NCI-H2171 (cell line): ENCODE results near the gene NOX3.
"Not testable (repeated sequence)": the region's sequence is repeated elsewhere in the genome, so short reads cannot be mapped to it uniquely, and the experiment has no call there.

Experiments
- DNase-seq: peaks from one replicate; lab custom pipeline; 2025; lab: John Stamatoyannopoulos, UW

NOX3 gene, protein sequence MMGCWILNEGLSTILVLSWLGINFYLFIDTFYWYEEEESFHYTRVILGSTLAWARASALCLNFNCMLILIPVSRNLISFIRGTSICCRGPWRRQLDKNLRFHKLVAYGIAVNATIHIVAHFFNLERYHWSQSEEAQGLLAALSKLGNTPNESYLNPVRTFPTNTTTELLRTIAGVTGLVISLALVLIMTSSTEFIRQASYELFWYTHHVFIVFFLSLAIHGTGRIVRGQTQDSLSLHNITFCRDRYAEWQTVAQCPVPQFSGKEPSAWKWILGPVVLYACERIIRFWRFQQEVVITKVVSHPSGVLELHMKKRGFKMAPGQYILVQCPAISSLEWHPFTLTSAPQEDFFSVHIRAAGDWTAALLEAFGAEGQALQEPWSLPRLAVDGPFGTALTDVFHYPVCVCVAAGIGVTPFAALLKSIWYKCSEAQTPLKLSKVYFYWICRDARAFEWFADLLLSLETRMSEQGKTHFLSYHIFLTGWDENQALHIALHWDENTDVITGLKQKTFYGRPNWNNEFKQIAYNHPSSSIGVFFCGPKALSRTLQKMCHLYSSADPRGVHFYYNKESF

GRCh38 chr6:155455766-155456165, at the start of gene NOX3:
Gene NOX3, minus strand, starts transcription at chr6:155455839. Its CDS starts 39 bp downstream, at chr6:155455800.
- no peak for DNase-seq

DNA sequence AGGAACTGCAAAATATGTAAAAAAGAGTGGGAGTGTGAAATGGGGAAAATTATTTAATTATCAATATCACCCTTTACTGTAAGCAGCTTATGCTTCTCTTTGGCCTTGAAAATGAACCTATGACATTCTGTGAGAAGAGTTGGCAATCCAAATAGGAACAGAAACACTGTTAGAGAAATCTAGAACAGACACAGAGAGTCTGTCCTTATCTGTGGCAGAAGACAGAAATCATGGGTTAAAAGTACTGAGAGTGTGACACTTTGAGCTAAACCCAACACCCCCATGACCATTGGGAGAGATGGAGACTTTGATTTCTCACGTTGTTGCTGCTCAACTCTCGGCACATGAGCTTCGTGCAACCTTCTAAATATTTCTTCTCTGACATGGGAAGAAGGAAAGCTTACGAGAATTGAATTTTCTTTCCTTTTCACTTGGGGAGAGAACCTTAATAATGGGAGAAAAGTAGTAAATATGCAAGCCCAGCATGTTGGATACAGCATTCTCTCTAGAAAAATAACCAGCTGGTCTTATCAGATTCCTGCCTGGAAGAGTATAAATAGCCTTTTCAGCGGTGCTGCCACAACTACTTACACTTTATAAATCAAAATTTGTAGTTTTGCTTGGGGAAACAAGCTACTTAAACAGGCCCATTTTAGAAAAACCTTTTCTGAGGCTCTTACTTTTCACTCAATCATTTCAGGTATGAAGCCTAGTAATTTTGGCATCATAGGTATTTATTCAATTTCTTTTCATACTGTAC, 49.4 kb upstream of the NOX3 start:
- no peak for DNase-seq

DNA sequence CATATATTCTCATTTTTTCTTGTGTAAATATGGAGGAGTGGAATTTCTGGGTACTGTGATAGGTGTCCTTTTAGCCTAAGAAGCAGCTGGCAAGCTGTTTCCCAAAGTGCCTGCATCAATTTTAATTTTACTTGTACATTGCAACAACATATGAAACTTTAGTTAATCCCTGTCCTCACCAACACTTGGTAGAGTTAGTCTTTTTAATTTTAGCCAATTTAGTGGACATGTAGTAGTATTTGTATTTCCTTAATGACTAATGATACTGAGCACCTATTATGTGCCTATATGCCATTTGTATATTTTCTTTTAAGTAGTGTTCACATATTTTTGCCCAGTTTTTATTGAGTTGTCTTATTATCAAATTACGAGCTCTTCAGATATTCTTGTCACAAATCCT, 46.8 kb upstream of the NOX3 start:
- DNase-seq: no peak

GRCh38 chr6:155499574-155499973, 43.9 kb upstream of the NOX3 start:
- no peak for DNase-seq

DNA sequence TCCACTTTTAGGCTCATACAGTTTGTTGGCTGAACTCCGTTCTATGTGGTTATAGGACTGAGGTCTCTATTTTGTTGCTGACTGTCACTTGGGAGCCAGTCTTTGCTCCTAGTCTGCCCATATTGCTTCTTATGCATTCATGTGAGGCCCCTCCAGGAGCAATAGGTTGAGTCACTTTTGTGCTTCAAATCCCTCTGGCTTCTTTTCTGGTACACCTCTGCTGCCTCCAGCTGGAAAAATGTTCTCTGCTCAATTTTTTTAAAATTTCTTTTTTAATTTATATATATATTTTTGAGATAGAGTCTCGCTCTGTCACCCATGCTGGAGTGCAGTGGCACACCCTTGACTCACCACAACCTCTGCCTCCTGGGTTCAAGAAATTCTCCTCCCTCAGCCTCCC, 42.7 kb upstream of the NOX3 start:
- DNase-seq: no peak

DNA sequence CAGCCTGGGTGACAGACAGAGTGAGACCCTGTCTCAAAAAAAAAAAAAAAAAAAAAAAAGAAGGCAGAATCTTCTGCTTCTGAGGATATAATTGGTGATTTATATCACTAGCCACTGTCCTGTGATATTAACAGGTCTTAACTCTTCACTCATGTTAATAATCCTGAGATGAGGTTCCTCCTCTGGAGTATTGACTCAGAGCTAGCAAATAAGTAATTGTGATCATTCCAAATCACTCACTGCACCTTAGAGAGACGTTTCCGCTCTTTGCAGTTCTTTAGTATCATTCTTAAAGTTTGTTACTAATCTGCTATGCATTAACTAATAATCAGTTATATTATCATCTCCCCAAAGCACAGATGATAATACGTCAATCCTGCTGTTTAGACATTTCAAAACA, 41.6 kb upstream of the NOX3 start:
- no peak for DNase-seq

DNA sequence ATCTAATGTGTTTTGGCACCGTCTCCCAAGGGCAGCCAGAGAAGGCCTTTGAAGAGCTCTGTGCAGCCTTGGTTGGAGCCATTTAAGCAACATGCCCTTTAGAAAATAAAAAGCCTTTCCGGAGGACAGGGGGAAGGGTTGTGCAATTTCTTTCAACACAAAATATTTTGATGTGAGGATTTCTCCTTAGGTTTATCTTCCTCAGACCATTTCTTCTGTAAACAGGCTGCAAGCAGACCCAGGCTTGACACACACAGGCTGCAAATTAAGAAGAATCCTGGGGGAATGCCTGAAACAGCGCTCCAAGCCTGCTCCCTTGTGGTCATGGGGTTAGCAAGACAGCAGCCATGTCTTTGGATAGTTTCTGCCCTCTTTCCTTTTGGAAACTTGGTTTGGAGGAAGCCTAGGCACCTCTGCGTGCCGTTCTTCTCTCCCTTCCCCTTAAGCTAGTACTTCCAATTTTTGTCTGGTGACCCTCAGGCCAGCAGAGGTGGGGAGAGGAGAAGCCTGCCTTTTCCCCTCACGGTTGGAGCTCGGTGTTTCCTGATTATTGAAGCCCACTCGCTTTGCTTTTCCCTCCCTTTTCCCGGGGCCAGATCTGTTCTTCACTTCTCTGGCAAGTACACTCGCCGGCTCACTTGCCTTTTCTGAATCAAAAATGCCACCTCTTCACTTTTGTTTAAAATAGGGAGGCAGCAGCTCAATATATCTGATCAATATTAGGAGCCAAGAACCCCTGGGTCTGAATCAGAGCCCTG, 39.6 kb upstream of the NOX3 start:
- DNase-seq: no peak

DNA sequence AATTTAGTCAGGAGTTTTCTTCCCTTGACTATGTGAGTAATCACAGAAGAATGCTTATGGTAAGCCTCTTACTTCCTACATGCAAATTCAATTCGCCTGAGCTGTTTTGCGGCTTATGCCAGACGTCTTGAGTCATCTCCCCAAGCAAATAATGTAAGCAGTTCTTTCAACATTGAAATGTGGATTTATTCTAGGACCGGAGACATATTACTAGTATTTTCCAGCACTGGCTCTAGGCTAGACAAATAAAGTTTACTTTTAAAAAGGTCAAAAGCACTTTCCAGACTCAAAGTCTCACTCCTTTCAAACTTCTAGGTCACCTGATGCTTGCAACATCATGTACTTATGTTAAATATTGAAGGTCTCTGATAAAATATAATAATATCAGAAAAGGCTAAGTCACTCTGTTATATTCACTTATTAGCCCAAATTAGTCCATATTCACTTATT, 38.1 kb upstream of the NOX3 start:
- no peak for DNase-seq

GRCh38 chr6:155493026-155493693, 37.5 kb upstream of the NOX3 start:
- no peak for DNase-seq

DNA sequence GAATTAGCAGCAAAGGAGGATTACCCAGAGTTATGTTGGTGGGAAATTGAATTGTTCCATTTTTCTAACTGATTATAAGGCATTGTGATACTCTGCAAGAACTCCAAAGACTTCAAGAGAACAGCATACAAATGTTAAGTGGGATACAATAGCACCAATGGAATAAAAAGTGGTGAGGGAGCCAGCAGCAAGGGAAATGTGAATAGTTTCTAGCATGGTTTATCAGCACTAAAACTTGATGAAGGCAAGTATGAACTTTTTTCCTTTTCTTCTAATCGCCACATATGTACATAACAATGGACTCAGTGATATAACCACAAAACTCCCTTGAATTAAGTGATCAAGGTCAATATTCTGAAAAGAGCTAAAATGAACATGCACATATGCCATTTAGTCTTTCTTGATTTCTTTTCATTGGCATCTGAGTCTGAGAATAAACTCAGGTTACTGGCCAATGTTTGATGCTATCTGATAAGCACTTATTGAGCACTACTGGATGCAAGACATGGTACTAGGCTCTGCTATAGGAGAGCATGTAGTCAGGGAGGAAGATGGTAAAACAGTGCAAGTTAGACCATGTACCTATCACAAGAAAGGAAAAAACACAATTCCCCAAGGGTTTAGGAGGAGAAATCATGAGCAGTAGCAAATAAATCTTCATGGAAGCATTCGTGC, 36.6 kb upstream of the NOX3 start:
- no peak for DNase-seq

DNA sequence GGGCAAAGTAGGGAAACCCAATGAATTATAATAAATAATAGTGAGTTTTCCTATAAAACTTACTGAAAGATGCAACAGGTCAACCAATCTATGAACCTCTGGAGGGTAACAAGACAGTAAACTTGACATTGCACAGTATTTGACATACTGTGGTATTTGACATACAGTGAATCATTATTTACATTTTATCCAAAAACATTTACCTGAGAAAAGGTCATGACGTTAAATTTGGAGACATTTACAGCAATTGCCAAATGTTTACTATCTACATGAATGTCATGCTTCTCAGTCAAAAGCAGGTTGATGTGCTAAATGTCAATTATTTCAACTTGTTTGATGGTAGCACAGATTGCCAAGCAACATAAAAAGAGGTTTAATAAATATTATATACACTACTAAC, 35.8 kb upstream of the NOX3 start:
- DNase-seq: no peak

DNA sequence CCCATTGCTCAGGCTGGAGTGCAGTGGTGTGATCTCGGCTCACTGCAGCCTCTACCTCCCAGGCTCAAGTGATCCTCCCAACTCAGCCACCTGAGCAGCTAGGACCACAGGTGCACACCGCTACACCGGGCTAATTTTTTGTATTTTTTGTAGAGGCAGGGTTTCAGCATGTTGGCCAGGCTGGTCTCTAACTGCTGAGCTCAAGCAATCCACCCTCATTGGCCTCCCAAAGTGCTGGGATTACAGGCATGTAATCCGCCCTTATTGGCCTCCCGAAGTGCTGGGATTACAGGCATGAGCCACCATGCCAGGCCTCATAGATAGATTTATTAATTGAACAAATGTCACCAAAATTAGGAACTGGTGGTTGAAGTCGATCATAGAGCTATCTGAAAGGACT, 32.6 kb upstream of the NOX3 start:
- DNase-seq: not testable (repeated sequence)

DNA sequence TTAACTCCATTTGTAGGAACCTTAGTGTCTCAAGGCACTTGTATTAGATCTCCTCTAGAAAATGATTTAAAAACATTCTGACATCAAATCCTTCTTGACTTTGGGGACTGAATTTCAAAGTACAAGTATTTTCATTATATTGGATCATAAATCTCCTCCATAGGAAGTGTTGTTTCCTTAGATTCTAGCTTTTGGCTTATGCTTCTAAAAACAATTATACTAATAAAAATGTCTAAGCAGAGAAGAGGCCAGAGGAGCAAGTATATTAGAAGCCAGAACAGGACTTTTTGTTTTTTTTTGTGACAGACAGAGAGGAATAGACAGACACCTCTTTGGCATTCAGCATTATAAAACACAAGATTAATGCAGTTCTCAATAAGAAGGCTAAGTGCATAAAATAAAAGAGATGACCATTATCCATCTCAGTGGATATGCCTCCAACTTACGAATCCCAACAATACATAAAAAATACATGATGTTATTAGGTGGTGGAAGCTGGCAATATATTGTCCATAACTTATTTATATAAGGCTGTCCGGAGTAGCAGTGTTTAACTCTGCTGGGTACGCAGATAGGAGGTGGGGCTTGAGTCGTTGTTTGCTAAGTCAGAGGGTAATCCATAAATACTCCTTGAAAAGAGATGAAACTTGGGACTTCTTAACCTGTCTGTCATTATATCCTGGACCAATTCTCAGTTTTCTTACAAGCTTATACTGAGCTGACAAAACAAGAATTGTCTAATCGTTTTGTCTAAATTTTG, 31.9 kb upstream of the NOX3 start:
- DNase-seq: no peak

DNA sequence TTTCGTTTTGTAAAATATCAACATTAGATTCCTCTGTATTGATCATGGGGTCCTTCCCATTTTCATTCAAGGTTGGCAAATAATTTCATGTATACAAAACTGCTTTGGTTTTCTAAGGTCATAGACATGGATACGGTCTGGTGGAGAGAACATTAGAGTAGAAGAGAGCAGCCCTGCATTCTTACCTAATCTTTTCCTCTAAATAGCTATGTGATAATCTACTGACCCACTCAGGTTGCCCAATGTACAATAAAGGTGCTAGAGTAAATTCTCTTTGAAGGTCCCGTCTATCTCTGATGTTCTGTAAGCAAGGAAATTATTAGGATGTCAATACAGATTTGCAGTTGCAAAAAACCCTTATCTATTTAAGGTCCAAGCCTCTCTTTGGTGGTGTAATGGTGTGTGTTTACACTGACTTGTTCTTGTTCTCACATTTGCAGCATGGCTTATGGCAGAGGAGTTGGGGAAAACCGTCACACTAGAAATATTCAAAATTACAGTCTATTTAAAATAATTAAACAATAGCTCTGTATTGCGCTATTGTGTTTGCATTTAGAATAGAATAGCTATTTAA, 31.2 kb upstream of the NOX3 start:
- DNase-seq: no peak

GRCh38 chr6:155485756-155486155, 30.1 kb upstream of the NOX3 start:
- DNase-seq: no peak

DNA sequence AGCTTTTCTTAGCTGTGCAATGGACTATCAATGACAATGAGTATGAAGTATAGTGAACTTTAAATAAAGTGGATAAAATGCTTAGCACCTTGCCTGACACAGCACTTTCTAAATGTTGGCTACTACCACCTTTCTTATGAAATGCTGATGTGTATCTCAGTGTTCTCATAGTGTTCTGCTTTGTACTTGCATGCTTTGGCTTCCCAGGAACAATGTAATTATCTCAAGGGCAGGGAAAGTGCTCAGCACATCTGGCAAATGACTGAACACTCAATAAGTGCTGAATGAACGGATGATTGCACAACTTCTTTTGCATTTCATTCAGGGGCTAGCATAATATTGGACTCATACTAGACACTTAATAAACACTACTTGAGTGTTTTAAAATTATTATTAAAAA, 28.2 kb upstream of the NOX3 start:
- no peak for DNase-seq

DNA sequence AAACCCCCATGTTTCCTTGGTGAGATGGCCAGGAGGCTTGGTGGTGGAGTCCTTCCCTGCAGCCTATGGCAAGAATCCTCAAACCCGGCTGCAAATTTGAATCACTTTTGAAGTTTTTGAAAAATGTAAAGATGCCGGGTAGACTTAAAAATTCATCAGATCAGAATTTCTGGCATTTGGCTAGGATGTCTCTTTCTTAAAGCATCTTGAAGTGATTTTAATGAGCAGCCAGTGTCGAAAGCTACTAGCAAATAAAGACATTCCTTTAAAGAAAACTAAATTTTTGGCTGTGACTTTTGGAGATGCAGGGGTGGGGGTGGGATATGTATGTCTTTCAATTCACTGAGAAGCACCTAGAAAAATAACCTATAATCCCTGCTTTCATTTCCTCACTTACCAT, 25.6 kb upstream of the NOX3 start:
- DNase-seq: no peak

- DNase-seq: no peak
Measured at GRCh38 chr6:155473741-155474140, 18.1 kb upstream of the NOX3 start.

GRCh38 chr6:155472886-155473285, 17.2 kb upstream of the NOX3 start:
- DNase-seq: no peak

DNA sequence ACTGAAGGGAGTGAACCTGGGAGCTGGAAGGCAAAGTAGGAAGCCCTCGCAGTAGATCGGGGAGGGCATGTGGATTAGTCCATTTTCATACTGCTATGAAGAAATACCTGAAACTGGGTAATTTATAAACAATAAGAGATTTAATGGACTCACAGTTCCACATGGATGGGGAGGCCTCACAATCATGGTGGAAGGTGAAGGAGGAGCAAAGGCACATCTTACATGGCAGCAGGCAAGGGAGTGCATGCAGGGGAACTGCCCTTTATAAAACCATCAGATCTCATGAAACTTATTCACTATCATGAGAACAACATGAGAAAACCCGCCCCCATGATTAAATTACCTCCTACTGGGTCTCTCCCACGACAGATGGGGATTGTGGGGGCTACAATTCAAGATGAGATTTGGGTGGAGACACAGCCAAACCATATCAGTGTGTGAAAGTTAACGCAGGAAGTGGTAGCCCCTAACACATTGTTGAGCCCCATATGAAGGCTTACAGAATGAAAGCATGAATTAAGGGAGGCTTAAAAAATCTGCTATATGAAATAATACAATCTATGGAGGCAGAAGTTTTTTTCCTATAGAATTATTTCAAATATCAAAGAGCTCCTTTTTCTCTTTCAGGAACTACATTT, 15.5 kb upstream of the NOX3 start:
- not testable (repeated sequence) for DNase-seq
